ENCODE results near the gene TPTE2.
"Not testable (repeated sequence)": the region's sequence is repeated elsewhere in the genome, so short reads cannot be mapped to it uniquely, and the experiment has no call there.

TPTE2 gene

GRCh38 chr13:19561127-19561582 lies at the start of gene TPTE2:
TPTE2 (minus strand) TSS chr13:19561532; CDS start chr13:19503234, 58,298 bp downstream.
- not testable (repeated sequence) for DNase-seq

- no peak for DNase-seq
These were observed 46.3 kb upstream of the TPTE2 start for GRCh38 chr13:19607523-19608078.

- no peak for DNase-seq
These were observed 45.4 kb upstream of the TPTE2 start for GRCh38 chr13:19606737-19607136.

GRCh38 chr13:19606152-19606551 lies 44.8 kb upstream of the TPTE2 start:
- DNase-seq, result no peak

- DNase-seq, result no peak
These were observed 44.0 kb upstream of the TPTE2 start for GRCh38 chr13:19605161-19605955.

GRCh38 chr13:19604306-19604705 lies 43.0 kb upstream of the TPTE2 start:
- no peak for DNase-seq

GRCh38 chr13:19601749-19602725 lies 40.7 kb upstream of the TPTE2 start:
- DNase-seq, result peak in 2 of 4 experiments; percentile 6 to 16

- DNase-seq, result no peak
These were observed 36.2 kb upstream of the TPTE2 start for GRCh38 chr13:19597523-19597922.

GRCh38 chr13:19596960-19597361 lies 35.6 kb upstream of the TPTE2 start:
- no peak for DNase-seq

GRCh38 chr13:19596086-19596485 lies 34.8 kb upstream of the TPTE2 start:
- DNase-seq, result no peak

- no peak for DNase-seq
These were observed 31.4 kb upstream of the TPTE2 start for GRCh38 chr13:19592657-19593180.

- DNase-seq, result no peak
These were observed 30.5 kb upstream of the TPTE2 start for GRCh38 chr13:19591864-19592263.

GRCh38 chr13:19590423-19590822 lies 29.1 kb upstream of the TPTE2 start:
- DNase-seq, result no peak

- no peak for DNase-seq
These were observed 28.0 kb upstream of the TPTE2 start for GRCh38 chr13:19589312-19589711.

- no peak for DNase-seq
These were observed 26.4 kb upstream of the TPTE2 start for GRCh38 chr13:19587635-19588300.

GRCh38 chr13:19586904-19587634 lies 25.7 kb upstream of the TPTE2 start:
- DNase-seq, result peak; percentile 38 to 68 (median 46)

GRCh38 chr13:19581675-19582074 lies 20.3 kb upstream of the TPTE2 start:
- no peak for DNase-seq

- no peak for DNase-seq
These were observed 13.9 kb upstream of the TPTE2 start for GRCh38 chr13:19575230-19575629.

GRCh38 chr13:19573120-19573716 lies 11.9 kb upstream of the TPTE2 start:
- no peak for DNase-seq

GRCh38 chr13:19572280-19572679 lies 10.9 kb upstream of the TPTE2 start:
- no peak for DNase-seq

GRCh38 chr13:19567820-19568534 lies 6.6 kb upstream of the TPTE2 start:
- DNase-seq, result no peak

Measured in activated naive CD4-positive, alpha-beta T cell (primary cell).